D721Med (cell line): Measurements from ENCODE around the gene PRKCB.

Experiments
- DNase-seq: peaks from one replicate; pipeline ENCODE4 v3.0.0; 2011; ENCODE audit warnings: low spot score; ENCODE audit not compliant: insufficient read length
- FAIRE-seq: peaks from 2 replicates; lab custom pipeline; 2011; peaks lifted over from hg19 to GRCh38; lab: Jason Lieb, UNC
- TF ChIP-seq, protein P1 (sequence below): IDR thresholded peaks from 2 replicates; pipeline ENCODE4 v1.5.1; 2012; ENCODE audit warnings: mild to moderate bottlenecking, control low read depth; ENCODE audit not compliant: insufficient read depth; ENCODE audit errors: missing control alignments

Gene PRKCB

DNA sequence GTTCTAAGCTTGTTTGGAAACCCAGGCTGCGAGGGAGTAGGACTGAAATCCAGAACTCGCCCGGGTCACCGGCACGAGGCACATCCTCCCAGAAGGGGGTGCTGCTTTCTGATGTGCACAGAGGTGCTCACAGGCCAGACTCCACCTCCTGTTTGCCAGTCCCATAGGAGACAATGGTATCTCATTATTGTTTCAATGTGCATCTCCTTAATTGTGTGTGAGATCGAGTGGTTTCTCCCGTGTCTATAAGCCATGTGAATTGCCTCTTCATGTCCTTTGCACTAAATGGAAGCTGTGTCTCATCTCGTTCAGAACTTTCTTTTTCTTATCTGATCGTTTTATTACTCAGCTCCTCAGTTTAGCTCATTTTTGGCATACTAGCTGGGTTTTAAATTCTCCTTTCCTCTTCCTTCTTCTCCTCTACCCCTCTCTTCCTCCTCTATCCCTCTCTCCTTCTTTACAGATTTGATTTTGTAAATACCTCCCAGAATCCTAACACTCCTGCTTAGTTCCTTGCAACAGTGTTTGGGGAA is 32.1 kb upstream of the PRKCB start:
- no peak for DNase-seq
- TF ChIP-seq, protein P1, sequence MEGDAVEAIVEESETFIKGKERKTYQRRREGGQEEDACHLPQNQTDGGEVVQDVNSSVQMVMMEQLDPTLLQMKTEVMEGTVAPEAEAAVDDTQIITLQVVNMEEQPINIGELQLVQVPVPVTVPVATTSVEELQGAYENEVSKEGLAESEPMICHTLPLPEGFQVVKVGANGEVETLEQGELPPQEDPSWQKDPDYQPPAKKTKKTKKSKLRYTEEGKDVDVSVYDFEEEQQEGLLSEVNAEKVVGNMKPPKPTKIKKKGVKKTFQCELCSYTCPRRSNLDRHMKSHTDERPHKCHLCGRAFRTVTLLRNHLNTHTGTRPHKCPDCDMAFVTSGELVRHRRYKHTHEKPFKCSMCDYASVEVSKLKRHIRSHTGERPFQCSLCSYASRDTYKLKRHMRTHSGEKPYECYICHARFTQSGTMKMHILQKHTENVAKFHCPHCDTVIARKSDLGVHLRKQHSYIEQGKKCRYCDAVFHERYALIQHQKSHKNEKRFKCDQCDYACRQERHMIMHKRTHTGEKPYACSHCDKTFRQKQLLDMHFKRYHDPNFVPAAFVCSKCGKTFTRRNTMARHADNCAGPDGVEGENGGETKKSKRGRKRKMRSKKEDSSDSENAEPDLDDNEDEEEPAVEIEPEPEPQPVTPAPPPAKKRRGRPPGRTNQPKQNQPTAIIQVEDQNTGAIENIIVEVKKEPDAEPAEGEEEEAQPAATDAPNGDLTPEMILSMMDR, result peak; percentile 37
- no peak for FAIRE-seq

DNA sequence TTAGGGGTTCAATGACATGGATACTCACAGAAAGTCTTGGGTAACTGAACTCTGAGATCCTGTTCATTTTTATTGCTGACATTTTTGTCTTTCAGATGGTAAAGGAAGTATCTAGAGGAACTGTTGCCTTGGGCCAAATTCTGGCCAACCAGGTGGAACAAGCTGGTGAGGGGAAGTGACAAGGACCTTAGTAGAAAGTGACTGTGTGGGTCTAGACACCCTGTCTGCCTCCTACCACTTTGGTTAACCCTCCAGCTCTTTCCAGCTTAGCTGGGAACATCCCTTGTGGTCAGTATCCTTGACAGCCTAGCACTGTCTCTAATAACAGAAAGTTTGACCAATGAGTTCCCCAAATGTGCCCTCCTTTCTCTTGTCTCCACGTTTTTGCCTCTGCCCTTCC is 28.8 kb upstream of the PRKCB start:
- TF ChIP-seq, protein P1, result no peak
- no peak for DNase-seq
- FAIRE-seq, result no peak

- no peak for FAIRE-seq
- TF ChIP-seq, protein P1, result no peak
- DNase-seq, result no peak
Observed at GRCh38 chr16:23821467-23821866, 14.3 kb upstream of the PRKCB start.

DNA sequence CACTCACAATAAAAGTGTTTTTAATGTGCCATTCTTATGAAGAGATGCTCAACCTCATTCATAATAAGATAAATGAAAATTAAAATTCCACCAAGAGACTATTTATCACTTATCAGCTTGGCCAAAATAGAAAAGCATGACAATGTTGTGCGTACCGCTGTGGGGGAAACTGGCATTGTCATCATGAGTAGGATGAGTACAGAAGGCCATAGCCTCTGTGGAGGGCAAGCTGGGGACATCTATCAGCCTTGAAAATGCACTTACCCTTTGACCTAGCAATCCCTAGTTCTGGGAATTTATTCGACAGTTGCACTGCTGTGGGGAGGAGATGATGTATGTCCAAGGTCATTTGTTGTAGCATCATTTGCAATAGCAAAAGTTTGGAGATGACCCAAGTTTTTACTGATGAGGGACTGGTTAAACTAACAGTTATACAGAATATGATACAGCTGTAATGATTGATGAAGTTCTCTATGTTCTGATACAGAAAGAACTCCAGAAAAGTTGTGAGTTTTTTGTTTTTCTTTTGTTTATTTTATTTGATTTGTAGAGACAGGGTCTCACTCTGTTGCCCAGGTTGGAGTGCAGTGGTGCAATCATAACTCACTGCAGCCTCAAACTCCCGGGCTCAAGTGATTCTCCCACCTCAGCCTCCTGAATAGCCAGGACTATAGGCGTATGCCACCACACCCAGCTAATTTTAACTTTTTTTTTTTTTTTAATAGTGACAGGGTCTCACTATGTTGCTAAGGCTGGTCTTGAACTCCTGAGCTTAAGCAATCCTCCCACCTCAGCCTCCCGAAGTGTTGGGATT is 13.7 kb upstream of the PRKCB start:
- FAIRE-seq, result no peak
- TF ChIP-seq, protein P1, result no peak
- DNase-seq, result no peak

GRCh38 chr16:23823475-23824384 is 12.1 kb upstream of the PRKCB start:
- DNase-seq (no peak), FAIRE-seq (no peak)
- TF ChIP-seq, protein P1, result no peak

GRCh38 chr16:23824909-23825308 is 10.9 kb upstream of the PRKCB start:
- TF ChIP-seq, protein P1, result no peak
- no peak for FAIRE-seq
- DNase-seq, result no peak
